OCI-LY7 (cell line): ENCODE results near the gene TBPL1. TPM values are rescaled to one million over a fixed set of nuclear protein-coding genes. Genes with fewer than 3 reads are reported as not detected.
A peak's percentile ranks its signal among the peaks of the same experiment; 100 is the strongest.

Source experiments
- BruUV-seq: library from RNA; stranded (reverse); fragments of 400-500 nt; replicated peaks from 2 replicates; lab custom pipeline; 2021; lab: Mats Ljungman, UMichigan
- CTCF ChIA-PET: fragments of 300-600 bp; sonication (Branson Sonifier 250); formaldehyde crosslinking; loops from one replicate; lab custom pipeline; 2022; ENCODE audit warnings: antibody characterized with exemption; ENCODE audit not compliant: unreplicated experiment; lab: Charles Lee
- POLR2A ChIA-PET: fragments of 300-600 bp; sonication (Branson Sonifier 250); formaldehyde crosslinking; loops from one replicate; lab custom pipeline; 2022; ENCODE audit warnings: antibody characterized with exemption; lab: Charles Lee
- DNase-seq: peaks from one replicate; pipeline ENCODE4 v3.0.0-alpha.2; 2015; ENCODE audit warnings: low spot score
- H2AFZ ChIP-seq: fragments of 200-600 bp; sonication (generic), shearing (Covaris generic); 2 replicates; pipeline ENCODE4 v1.6.1; 2014; ENCODE audit warnings: mild to moderate bottlenecking, antibody characterized with exemption, low read length, moderate library complexity
- H3K27ac ChIP-seq: fragments of 200-600 bp; sonication (generic); 2 replicates; pipeline ENCODE4 v1.5.1; 2014; ENCODE audit warnings: mixed run types, low read depth, mild to moderate bottlenecking, moderate library complexity, low read length, inconsistent platforms; ENCODE audit not compliant: poor library complexity, severe bottlenecking
- H3K36me3 ChIP-seq: fragments of 200-600 bp; sonication (generic); 2 replicates; pipeline ENCODE4 v1.6.1; 2014; ENCODE audit warnings: mild to moderate bottlenecking, antibody characterized with exemption, low read length, moderate library complexity, mixed read lengths; ENCODE audit not compliant: insufficient read depth
- H3K4me1 ChIP-seq: fragments of 200-600 bp; sonication (generic); 2 replicates; pipeline ENCODE4 v1.5.1; 2014; ENCODE audit warnings: mild to moderate bottlenecking, low read length; ENCODE audit not compliant: insufficient read depth, poor library complexity, severe bottlenecking
- H3K4me2 ChIP-seq: fragments of 200-600 bp; sonication (generic); 2 replicates; pipeline ENCODE4 v1.6.1; 2014; ENCODE audit warnings: mild to moderate bottlenecking, low read length
- H3K4me3 ChIP-seq: fragments of 200-600 bp; sonication (generic); 2 replicates; pipeline ENCODE4 v1.5.1; 2014; ENCODE audit warnings: mild to moderate bottlenecking, low read depth, low read length; ENCODE audit not compliant: poor library complexity, severe bottlenecking
- H3K79me2 ChIP-seq: fragments of 200-600 bp; sonication (generic); 2 replicates; pipeline ENCODE4 v1.6.1; 2016; ENCODE audit warnings: low read depth, mild to moderate bottlenecking, low read length, moderate library complexity, mixed read lengths; ENCODE audit not compliant: insufficient read depth
- H3K9me2 ChIP-seq: fragments of 200-600 bp; sonication (generic); 2 replicates; pipeline ENCODE4 v1.6.1; 2016; ENCODE audit warnings: mild to moderate bottlenecking, low read length, mixed read lengths; ENCODE audit not compliant: insufficient read depth
- H3K9me3 ChIP-seq: fragments of 200-600 bp; sonication (generic); 2 replicates; pipeline ENCODE4 v1.6.1; 2014; ENCODE audit warnings: mild to moderate bottlenecking, mixed run types, low read length, mixed read lengths
- H4K20me1 ChIP-seq: fragments of 200-600 bp; sonication (generic); 2 replicates; pipeline ENCODE4 v1.6.1; 2014; ENCODE audit warnings: mild to moderate bottlenecking, antibody characterized with exemption, low read length, moderate library complexity, mixed read lengths; ENCODE audit not compliant: insufficient read depth
- CTCF ChIP-seq: fragments of 200-600 bp; sonication (generic); conservative IDR thresholded peaks from 2 replicates; pipeline ENCODE4 v1.5.1; 2014; ENCODE audit warnings: mild to moderate bottlenecking, antibody characterized with exemption, low read length, moderate library complexity, mixed read lengths
- EZH2phosphoT487 ChIP-seq: fragments of 200-600 bp; sonication (generic); IDR thresholded peaks from 2 replicates; pipeline ENCODE4 v1.6.1; 2018; ENCODE audit warnings: low read depth, borderline replicate concordance, mild to moderate bottlenecking, mixed run types, antibody characterized with exemption, low read length, moderate library complexity, mixed read lengths
- intact Hi-C: fragments of 100-400 bp; cut with micrococcal nuclease; formaldehyde crosslinking; loops from one replicate; pipeline ENCODE4 v1.10.0; 2022; ENCODE audit not compliant: unreplicated experiment
- total RNA-seq, 2 experiments: library from RNA; depleted of rRNA in 1 of 2; stranded (reverse); fragments of >200 nt in 1 of 2; shearing (Covaris generic) in 1 of 2; gene quantifications; 2 replicates each; pipeline ENCODE4 v1.2.3, GENCODE V29; 2014 to 2022

TBPL1 gene
- total RNA-seq, 2 experiments from 2014 or later, result 27.8 to 47.7 TPM

- Histone ChIP-seq H3K9me3 (no peaks in the 10 kb centered on the region), H3K4me2 (no peak overlapping the region), H3K27ac (no peak overlapping the region), H2AFZ (no peak overlapping the region), H3K4me1 (peaks cover 18% of the 10 kb centered on the region), H3K9me2 (no peaks in the 10 kb centered on the region), H3K4me3 (no peak overlapping the region), H3K79me2 (peaks cover 90% of the 10 kb centered on the region), H4K20me1 (peaks cover 32% of the 10 kb centered on the region), H3K36me3 (peaks cover 11% of the 10 kb centered on the region)
- BruUV-seq, result no TSS peak
- ChIA-PET POLR2A (interaction anchor here (7.0 kb wide), 1 partner anchor 11 kb away, joined by 57 read pairs; the partner anchor contains the start of gene TBPL1), CTCF (interaction anchor here (1.4 kb wide), 1 partner anchor 9 kb away, joined by 3 read pairs; no protein-coding TSS in a partner anchor)
- TF ChIP-seq CTCF (no peak), EZH2phosphoT487 (no peak)
- intact Hi-C loops, result no loop called here
- DNase-seq, result no peak
Measured at GRCh38 chr6:133964702-133965101, 11.7 kb downstream of the TBPL1 start.

DNA sequence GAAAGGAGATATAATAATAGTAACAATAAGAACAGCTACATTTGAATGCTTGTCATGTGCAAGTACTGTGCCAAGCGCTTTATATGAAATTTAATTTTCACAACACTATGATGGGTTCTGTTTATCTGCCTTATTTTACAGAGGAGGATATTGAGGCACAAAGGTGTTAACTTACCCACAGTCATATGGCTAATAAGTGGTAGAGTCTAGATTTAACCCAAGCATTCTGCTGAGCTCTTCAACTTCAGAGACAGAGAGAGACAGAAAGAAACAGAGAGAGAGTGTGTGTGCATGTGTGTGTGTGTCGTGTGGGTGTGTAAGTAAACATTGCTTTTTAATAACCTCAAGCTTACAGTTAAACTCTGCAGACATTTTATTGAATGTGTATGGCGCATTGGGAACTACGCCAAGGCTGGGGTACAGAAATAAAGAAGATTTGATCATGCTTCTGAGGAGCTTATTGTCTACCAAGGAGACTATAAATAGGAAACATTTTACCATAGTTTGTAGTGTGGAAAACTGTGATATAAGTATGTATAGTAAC, 12.9 kb downstream of the TBPL1 start:
- H3K4me2 ChIP-seq, result peak overlapping the region; percentile 50; the same call in 1 of the 2 replicates
- BruUV-seq, result no TSS peak
- H3K27ac ChIP-seq, result no peak overlapping the region

More for the DNA sequence above, 12.9 kb downstream of the TBPL1 start:
- Histone ChIP-seq H2AFZ (no peak overlapping the region), H3K4me1 (peaks cover 18% of the 10 kb centered on the region), H3K9me3 (no peaks in the 10 kb centered on the region), H3K36me3 (peaks cover 13% of the 10 kb centered on the region), H3K79me2 (peaks cover 90% of the 10 kb centered on the region), H3K9me2 (no peaks in the 10 kb centered on the region), H3K4me3 (no peak overlapping the region), H4K20me1 (peaks cover 36% of the 10 kb centered on the region)
- no peak for DNase-seq
- intact Hi-C loops, result no loop called here
- no peak for TF ChIP-seq CTCF
- POLR2A ChIA-PET, result interaction anchor here (0.5 to 7.0 kb wide), 9 partner anchors 8 to 130 kb away, joined by 3 to 57 read pairs (median 4); partner anchors contain the start of gene TBPL1
- CTCF ChIA-PET, result interaction anchor here (1.4 to 1.5 kb wide), 2 partner anchors 8 to 13 kb away, joined by 3 to 4 read pairs; partner anchors contain the start of gene TBPL1
